GM12872 (cell line): ENCODE results near the gene ZNF334.

Experiments used
- TF ChIP-seq, protein P1 (sequence below): IDR thresholded peaks from 3 replicates; pipeline ENCODE4 v1.5.1; 2011; ENCODE audit warnings: low read depth, mild to moderate bottlenecking, low read length, moderate library complexity; ENCODE audit not compliant: insufficient read depth

ZNF334 gene

DNA sequence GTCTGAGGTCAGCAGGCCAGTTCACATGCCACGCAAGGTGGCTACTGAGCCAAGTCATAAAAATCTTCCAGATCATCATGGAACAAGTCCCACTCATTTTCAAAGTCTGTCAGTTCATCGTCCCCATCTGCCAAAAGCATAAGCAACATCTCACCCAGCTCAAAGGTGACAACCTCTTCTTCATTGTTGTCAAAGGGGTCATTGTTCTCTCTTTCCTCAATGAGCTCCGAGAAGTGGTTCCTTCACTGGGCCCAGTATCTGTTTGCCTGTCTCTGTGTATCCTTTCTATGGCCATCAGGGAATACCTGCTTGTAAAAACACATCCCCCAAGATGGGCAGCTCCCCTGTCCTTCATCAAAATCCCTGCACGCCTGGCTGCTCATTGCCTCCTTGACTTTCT, 49.5 kb downstream of the ZNF334 start:
- TF ChIP-seq, protein P1, sequence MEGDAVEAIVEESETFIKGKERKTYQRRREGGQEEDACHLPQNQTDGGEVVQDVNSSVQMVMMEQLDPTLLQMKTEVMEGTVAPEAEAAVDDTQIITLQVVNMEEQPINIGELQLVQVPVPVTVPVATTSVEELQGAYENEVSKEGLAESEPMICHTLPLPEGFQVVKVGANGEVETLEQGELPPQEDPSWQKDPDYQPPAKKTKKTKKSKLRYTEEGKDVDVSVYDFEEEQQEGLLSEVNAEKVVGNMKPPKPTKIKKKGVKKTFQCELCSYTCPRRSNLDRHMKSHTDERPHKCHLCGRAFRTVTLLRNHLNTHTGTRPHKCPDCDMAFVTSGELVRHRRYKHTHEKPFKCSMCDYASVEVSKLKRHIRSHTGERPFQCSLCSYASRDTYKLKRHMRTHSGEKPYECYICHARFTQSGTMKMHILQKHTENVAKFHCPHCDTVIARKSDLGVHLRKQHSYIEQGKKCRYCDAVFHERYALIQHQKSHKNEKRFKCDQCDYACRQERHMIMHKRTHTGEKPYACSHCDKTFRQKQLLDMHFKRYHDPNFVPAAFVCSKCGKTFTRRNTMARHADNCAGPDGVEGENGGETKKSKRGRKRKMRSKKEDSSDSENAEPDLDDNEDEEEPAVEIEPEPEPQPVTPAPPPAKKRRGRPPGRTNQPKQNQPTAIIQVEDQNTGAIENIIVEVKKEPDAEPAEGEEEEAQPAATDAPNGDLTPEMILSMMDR, result no peak

DNA sequence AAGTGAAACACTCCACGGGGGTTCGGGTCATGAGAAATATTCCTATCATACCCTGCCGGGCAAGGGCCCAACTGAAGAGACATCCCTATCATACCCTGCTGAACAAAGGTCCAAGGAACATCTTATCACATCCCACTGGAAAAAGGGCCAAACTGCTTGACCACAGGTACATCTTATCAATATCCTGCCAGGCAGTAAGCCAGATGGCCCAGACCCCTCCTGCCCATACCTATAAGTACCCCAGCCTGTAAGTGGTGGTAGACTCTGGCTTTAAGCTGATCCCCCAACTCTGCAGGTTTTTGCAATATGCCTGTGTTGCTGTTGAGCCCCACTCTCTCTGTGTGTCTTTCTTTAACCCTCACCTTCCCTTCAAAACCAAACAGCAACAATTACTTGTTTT, 51.6 kb downstream of the ZNF334 start:
- TF ChIP-seq, protein P1, result no peak

DNA sequence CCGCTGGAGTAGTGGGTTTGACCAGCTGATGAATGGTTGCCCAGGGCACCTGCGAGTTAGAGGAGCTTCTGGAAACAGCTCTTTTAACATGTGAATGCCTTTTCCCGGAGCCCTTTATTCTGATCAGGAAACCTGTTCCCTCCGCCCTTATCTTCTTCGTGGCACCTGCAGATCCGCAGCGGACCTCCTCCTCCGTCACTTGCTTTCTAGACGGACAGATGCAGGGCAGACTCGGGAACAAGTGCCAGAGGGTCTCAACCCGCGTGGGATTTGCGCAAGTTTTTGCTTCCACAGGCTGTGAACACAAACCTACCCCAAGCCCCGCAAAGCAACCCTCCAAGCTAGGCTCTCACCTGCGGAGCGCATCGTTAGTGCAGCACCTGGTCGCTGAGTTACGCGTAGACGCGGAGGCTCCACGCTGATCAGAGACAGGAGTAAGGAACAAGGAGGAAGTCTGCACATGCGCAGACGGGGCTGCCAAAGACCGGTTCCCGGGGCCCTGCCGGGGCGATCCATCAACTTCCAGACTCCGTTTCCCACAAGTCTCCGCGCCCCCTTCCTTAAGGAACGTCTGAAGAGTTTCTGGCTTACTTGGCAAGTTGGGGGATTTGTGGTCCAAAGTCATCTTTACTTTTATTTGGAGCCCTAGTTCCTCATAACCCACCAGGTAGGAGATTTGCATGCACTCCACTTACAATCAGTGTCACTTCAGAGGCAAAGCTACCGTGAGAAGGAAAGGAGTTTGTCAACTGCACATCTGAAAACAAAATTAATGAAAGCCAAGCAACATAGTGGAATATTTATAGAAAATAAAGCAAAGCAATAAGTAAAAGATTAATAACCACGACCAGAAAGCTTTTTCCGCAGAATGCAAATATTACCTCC, 54.3 kb downstream of the ZNF334 start:
- TF ChIP-seq, protein P1, result no peak

DNA sequence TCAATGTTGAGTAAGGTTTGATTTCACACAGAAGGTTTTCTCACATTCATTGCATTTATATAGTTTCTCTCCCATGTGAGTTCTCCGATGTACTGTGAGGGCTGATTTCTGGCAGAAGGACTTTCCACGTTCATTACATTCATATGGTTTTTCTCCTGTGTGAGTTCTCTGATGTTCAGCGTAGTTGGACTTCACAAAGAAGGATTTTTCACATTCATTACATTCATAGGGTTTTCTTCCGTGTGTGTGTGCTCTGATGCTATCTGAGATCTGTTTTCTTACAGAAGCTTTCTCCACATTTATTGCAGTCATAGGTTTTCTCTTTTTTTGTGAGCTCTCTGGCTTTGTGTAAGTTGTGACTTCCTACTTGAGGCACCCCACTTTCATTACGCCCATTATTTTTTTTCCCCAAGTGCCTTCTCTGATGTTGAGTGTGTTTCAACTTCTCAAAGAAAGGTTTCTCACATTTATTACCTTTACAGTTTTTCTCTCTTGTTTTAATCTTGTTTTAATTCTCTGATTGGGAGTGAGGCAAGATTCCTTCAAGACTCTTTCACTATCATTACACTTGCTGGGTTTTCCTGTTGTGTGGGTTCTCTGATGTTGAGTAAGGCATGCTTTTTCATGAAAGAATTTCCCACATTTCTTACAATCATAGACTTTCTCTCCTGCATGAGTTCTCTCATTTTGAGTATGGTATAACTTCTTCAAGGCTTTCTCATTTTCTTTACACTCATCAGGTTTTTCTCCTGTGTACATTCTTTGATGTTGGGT, 56.9 kb downstream of the ZNF334 start:
- TF ChIP-seq, protein P1, result no peak

DNA sequence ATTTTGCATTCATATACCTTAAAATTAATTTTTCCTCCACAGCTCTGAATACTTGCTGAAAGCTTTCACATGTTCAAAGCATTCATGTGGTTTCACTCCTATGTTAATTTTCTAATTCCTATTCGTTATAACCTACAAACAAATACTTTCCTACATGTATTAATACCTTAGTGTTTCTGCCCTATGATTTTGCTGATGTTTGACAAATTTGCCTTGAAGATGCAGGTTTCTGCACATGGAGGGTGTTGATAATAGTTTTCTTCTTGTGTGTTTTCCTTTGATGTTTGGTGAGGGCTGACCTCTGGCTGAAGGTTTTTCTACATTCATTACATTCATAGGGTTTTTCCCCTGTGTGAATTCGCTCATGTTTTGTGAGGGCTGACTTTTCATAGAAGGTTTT, 57.6 kb downstream of the ZNF334 start:
- TF ChIP-seq, protein P1, result no peak
